HG02763 (cell line): Measurements from ENCODE around the gene MFSD6.

Source experiments
- ATAC-seq: cut with Tn5 transposase; IDR thresholded peaks from one replicate; pipeline ENCODE4 v1.9.1; 2021; ENCODE audit warnings: mild to moderate bottlenecking, moderate library complexity; ENCODE audit not compliant: unreplicated experiment

The MFSD6 gene

GRCh38 chr2:190550137-190550536 is 142.0 kb downstream of the MFSD6 start:
- ATAC-seq, result no peak
